MG63 (cell line): ENCODE measurements around the gene COG5. TPM values are rescaled to one million over a fixed set of nuclear protein-coding genes. Genes with fewer than 3 reads are reported as not detected.

Experiments used
- DNase-seq: peaks from one replicate; pipeline ENCODE4 v3.0.0-alpha.2; 2020
- H3K27me3 ChIP-seq: fragments of 250-450 bp; sonication (Bioruptor Pico); 2 replicates; pipeline ENCODE4 v1.5.1; 2020; ENCODE audit warnings: mild to moderate bottlenecking, moderate library complexity
- H3K36me3 ChIP-seq: fragments of 250-450 bp; sonication (Bioruptor Pico); 2 replicates; pipeline ENCODE4 v1.5.1; 2020; ENCODE audit warnings: mild to moderate bottlenecking, moderate library complexity
- H3K4me3 ChIP-seq: fragments of 250-450 bp; sonication (Bioruptor Pico); 2 replicates; pipeline ENCODE4 v1.5.1; 2020; ENCODE audit warnings: mild to moderate bottlenecking, moderate library complexity
- H3K9me3 ChIP-seq: fragments of 250-450 bp; sonication (Bioruptor Pico); 2 replicates; pipeline ENCODE4 v1.5.1; 2020; ENCODE audit warnings: mild to moderate bottlenecking, moderate library complexity
- total RNA-seq: library from RNA; depleted of rRNA; stranded (reverse); fragments of >200 nt; shearing (Covaris generic); gene quantifications from 2 replicates; pipeline ENCODE4 v1.2.3, GENCODE V29; 2014; ENCODE audit warnings: low replicate concordance

COG5 gene
- total RNA-seq, 1 experiment from 2014 or later = 37.5 TPM

- no peak for DNase-seq
- Histone ChIP-seq H3K27me3 (no peaks in the 10 kb centered on the region), H3K4me3 (no peak overlapping the region), H3K36me3 (no peaks in the 10 kb centered on the region), H3K9me3 (no peaks in the 10 kb centered on the region)
These were observed 168.9 kb downstream of the COG5 start for GRCh38 chr7:107394831-107395230.

- Histone ChIP-seq H3K4me3 (no peak overlapping the region), H3K27me3 (no peaks in the 10 kb centered on the region), H3K36me3 (no peaks in the 10 kb centered on the region), H3K9me3 (no peaks in the 10 kb centered on the region)
- no peak for DNase-seq
These were observed 169.4 kb downstream of the COG5 start for GRCh38 chr7:107394276-107394675.

GRCh38 chr7:107392830-107393229 is 170.9 kb downstream of the COG5 start:
- DNase-seq = no peak
- no peaks in the 10 kb centered on the region for H3K27me3 ChIP-seq
- H3K4me3 ChIP-seq = no peak overlapping the region
- no peaks in the 10 kb centered on the region for H3K36me3 ChIP-seq
- H3K9me3 ChIP-seq = no peaks in the 10 kb centered on the region

- H3K4me3 ChIP-seq = no peak overlapping the region
- no peaks in the 10 kb centered on the region for H3K27me3 ChIP-seq
- H3K9me3 ChIP-seq = no peaks in the 10 kb centered on the region
- no peaks in the 10 kb centered on the region for H3K36me3 ChIP-seq
- no peak for DNase-seq
These were observed 172.8 kb downstream of the COG5 start for GRCh38 chr7:107390916-107391315.

- no peak overlapping the region for H3K4me3 ChIP-seq
- no peak for DNase-seq
- no peaks in the 10 kb centered on the region for H3K36me3 ChIP-seq
- no peaks in the 10 kb centered on the region for H3K9me3 ChIP-seq
- H3K27me3 ChIP-seq = no peaks in the 10 kb centered on the region
These were observed 175.1 kb downstream of the COG5 start for GRCh38 chr7:107388604-107389003.

GRCh38 chr7:107387573-107388219 is 176.0 kb downstream of the COG5 start:
- DNase-seq = peak; percentile 14
- no peaks in the 10 kb centered on the region for H3K36me3 ChIP-seq
- no peaks in the 10 kb centered on the region for H3K27me3 ChIP-seq
- no peaks in the 10 kb centered on the region for H3K9me3 ChIP-seq
- no peak overlapping the region for H3K4me3 ChIP-seq

- no peak overlapping the region for H3K4me3 ChIP-seq
- H3K9me3 ChIP-seq = no peaks in the 10 kb centered on the region
- no peaks in the 10 kb centered on the region for H3K36me3 ChIP-seq
- H3K27me3 ChIP-seq = no peaks in the 10 kb centered on the region
- no peak for DNase-seq
These were observed 176.6 kb downstream of the COG5 start for GRCh38 chr7:107387128-107387527.

GRCh38 chr7:107386548-107387102 is 177.1 kb downstream of the COG5 start:
- Histone ChIP-seq H3K4me3 (no peak overlapping the region), H3K9me3 (no peaks in the 10 kb centered on the region), H3K27me3 (no peaks in the 10 kb centered on the region), H3K36me3 (no peaks in the 10 kb centered on the region)
- DNase-seq = no peak

- H3K36me3 ChIP-seq = no peaks in the 10 kb centered on the region
- H3K27me3 ChIP-seq = no peaks in the 10 kb centered on the region
- H3K9me3 ChIP-seq = no peaks in the 10 kb centered on the region
- no peak overlapping the region for H3K4me3 ChIP-seq
- DNase-seq = no peak
These were observed 179.7 kb downstream of the COG5 start for GRCh38 chr7:107384025-107384424.

GRCh38 chr7:107383203-107383602 is 180.5 kb downstream of the COG5 start:
- Histone ChIP-seq H3K36me3 (no peaks in the 10 kb centered on the region), H3K9me3 (no peaks in the 10 kb centered on the region), H3K4me3 (no peak overlapping the region), H3K27me3 (no peaks in the 10 kb centered on the region)
- no peak for DNase-seq

- Histone ChIP-seq H3K36me3 (no peaks in the 10 kb centered on the region), H3K27me3 (no peaks in the 10 kb centered on the region), H3K4me3 (no peak overlapping the region), H3K9me3 (no peaks in the 10 kb centered on the region)
- DNase-seq = no peak
These were observed 182.3 kb downstream of the COG5 start for GRCh38 chr7:107381453-107381852.

- H3K9me3 ChIP-seq = no peaks in the 10 kb centered on the region
- H3K27me3 ChIP-seq = no peaks in the 10 kb centered on the region
- no peak overlapping the region for H3K4me3 ChIP-seq
- H3K36me3 ChIP-seq = no peaks in the 10 kb centered on the region
- DNase-seq = no peak
These were observed 190.4 kb downstream of the COG5 start for GRCh38 chr7:107373354-107373753.

GRCh38 chr7:107372298-107372697 is 191.4 kb downstream of the COG5 start:
- no peak overlapping the region for H3K4me3 ChIP-seq
- H3K9me3 ChIP-seq = no peaks in the 10 kb centered on the region
- no peaks in the 10 kb centered on the region for H3K27me3 ChIP-seq
- H3K36me3 ChIP-seq = no peaks in the 10 kb centered on the region
- DNase-seq = no peak

- no peaks in the 10 kb centered on the region for H3K27me3 ChIP-seq
- no peak for DNase-seq
- no peaks in the 10 kb centered on the region for H3K9me3 ChIP-seq
- H3K4me3 ChIP-seq = no peak overlapping the region
- no peaks in the 10 kb centered on the region for H3K36me3 ChIP-seq
These were observed 192.9 kb downstream of the COG5 start for GRCh38 chr7:107370816-107371215.

GRCh38 chr7:107364787-107365186 is 198.9 kb downstream of the COG5 start:
- DNase-seq = no peak
- Histone ChIP-seq H3K4me3 (no peak overlapping the region), H3K9me3 (no peaks in the 10 kb centered on the region), H3K36me3 (no peaks in the 10 kb centered on the region; the same call in 1 of the 2 replicates), H3K27me3 (no peaks in the 10 kb centered on the region)

GRCh38 chr7:107359520-107360316 is 204.0 kb downstream of the COG5 start:
- DNase-seq = no peak
- no peaks in the 10 kb centered on the region for H3K27me3 ChIP-seq
- H3K4me3 ChIP-seq = no peak overlapping the region
- H3K36me3 ChIP-seq = no peaks in the 10 kb centered on the region; the same call in 1 of the 2 replicates
- H3K9me3 ChIP-seq = no peaks in the 10 kb centered on the region

GRCh38 chr7:107355616-107356015 is 208.1 kb downstream of the COG5 start:
- no peak for DNase-seq
- Histone ChIP-seq H3K27me3 (no peaks in the 10 kb centered on the region), H3K9me3 (no peaks in the 10 kb centered on the region), H3K36me3 (no peaks in the 10 kb centered on the region; the same call in 1 of the 2 replicates), H3K4me3 (no peak overlapping the region)

GRCh38 chr7:107354640-107355039 is 209.1 kb downstream of the COG5 start:
- Histone ChIP-seq H3K4me3 (no peak overlapping the region), H3K27me3 (no peaks in the 10 kb centered on the region), H3K36me3 (no peaks in the 10 kb centered on the region), H3K9me3 (no peaks in the 10 kb centered on the region)
- no peak for DNase-seq
